Measurements from ENCODE around the gene PDE6D. TPM values are rescaled to one million over a fixed set of nuclear protein-coding genes. Genes with fewer than 3 reads are reported as not detected.

Gene PDE6D
- total RNA-seq, 1 donor from 2014 or later: 34.6 TPM

DNA sequence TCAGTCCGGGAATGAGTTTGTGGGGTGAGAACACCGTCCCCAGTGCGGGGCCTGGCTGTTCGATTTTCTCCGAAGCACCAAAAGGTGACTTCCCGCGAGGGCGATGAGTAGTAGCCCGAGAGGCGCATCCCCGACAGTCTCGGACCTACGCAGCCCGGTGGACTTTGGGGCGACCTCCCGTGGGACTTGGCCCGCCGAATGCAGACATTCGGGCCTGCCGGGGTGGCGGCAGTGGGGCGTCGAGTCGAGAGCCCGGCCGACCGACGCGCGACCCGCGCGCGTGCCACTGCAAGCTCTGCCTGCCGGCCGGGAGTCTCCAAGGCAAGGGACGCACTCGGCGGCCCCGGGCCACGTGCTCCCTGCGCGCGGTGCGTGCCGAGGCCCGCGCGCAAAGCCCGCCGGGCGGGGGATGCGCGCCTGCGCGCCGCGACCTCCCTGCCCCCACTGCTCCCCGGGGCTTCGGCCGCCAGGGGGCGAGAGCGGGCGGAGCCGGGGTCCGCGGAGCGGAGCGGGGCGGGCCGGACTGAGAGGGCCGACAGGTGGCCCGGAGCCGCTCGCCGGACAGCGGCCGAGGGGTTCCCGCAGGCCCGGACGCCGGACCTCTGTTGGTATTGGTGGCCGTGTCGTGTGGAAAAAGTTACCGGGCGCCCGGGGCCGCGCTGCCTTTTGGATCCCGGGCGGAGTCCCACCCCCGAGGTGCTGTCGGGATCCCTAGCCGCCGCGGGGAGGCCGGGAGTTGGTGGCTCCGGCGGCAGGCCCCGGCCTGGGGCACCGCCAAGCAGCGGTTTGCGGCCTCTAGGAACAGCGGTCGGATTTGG, 70.9 kb downstream of the PDE6D start:
- Histone ChIP-seq H3K36me3 (ENCODE audit: control insufficient read depth, insufficient read depth, low read length) (peaks cover 4% of the 10 kb centered on the region), H3K4me3 (ENCODE audit: low read depth, low read length) (peak overlapping the region; percentile 96), H3K27me3 (ENCODE audit: control insufficient read depth, insufficient read depth, low read length) (no peaks in the 10 kb centered on the region)
- no peak for DNase-seq (ENCODE audit: low read depth)
- TF ChIP-seq, protein P1, sequence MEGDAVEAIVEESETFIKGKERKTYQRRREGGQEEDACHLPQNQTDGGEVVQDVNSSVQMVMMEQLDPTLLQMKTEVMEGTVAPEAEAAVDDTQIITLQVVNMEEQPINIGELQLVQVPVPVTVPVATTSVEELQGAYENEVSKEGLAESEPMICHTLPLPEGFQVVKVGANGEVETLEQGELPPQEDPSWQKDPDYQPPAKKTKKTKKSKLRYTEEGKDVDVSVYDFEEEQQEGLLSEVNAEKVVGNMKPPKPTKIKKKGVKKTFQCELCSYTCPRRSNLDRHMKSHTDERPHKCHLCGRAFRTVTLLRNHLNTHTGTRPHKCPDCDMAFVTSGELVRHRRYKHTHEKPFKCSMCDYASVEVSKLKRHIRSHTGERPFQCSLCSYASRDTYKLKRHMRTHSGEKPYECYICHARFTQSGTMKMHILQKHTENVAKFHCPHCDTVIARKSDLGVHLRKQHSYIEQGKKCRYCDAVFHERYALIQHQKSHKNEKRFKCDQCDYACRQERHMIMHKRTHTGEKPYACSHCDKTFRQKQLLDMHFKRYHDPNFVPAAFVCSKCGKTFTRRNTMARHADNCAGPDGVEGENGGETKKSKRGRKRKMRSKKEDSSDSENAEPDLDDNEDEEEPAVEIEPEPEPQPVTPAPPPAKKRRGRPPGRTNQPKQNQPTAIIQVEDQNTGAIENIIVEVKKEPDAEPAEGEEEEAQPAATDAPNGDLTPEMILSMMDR (IDR thresholded peaks at IDR 0.05; ENCODE audit: insufficient read depth, low read length, poor library complexity, severe bottlenecking): no peak

DNA sequence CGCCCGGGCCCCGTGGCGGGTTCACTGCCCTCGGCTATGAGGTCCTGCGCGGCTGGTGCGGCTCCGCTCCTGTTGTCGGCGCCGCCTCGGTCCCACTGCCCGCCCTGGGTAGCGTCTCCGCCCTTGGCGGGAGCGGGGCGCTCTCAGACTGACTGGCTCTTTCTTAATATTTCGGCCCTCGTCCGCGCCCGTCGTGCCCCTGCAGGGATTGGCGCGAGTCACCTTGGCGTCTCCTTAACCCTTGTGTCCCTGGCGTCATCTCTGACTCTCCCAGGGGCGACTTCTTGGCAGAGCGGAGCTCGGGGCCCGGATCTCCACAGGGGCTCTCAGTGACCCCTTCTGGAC, 71.5 kb downstream of the PDE6D start:
- TF ChIP-seq, protein P1 (IDR thresholded peaks at IDR 0.05; ENCODE audit: insufficient read depth, low read length, poor library complexity, severe bottlenecking): no peak
- DNase-seq (ENCODE audit: low read depth): no peak
- Histone ChIP-seq H3K36me3 (ENCODE audit: control insufficient read depth, insufficient read depth, low read length) (peaks cover 4% of the 10 kb centered on the region), H3K27me3 (ENCODE audit: control insufficient read depth, insufficient read depth, low read length) (no peaks in the 10 kb centered on the region), H3K4me3 (ENCODE audit: low read depth, low read length) (peak overlapping the region; percentile 96)

DNA sequence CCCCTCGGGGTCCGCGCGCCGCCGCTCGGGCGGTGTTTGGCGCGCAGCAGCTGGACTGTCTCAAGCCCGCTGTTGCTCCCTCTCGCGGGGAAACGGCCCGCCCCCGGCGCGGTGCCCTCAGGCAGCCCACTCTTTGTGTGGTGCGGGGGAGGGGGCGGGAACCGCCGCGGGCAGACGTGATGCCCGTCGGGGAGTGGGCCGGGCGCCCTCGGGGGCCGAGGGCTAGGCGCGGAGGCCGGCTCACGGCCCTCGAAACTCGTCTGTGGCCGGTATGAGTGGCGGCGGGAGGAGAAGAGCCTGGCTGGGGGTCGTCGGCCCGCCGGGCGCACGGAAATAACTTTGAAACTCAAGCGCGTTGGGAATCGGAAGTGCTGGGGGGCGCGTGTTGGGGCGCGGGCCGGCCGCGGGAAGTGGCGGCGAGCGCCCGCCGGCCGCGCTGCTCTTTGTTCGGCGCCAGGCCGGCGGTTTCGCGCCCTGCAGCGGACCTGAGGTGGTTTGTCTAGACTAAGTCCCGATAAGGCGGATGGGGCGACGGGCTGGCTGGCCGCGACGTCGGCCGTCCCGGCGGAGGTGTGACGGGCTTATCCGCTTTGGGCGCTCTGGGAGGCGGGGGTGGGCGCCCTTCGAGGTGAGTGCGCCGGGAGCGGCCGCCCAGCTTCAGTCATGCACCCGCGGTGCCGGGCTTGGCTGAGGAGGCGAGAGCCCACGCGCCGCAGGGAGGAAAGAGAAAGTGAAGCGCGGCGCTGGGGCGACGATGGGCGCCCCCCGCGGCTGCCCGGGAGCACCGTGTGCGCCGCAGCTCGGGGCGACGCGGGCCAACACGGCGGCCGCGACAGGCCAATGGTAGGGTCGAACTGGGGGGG, 72.1 kb downstream of the PDE6D start:
- no peak for DNase-seq (ENCODE audit: low read depth)
- Histone ChIP-seq H3K36me3 (ENCODE audit: control insufficient read depth, insufficient read depth, low read length) (peaks cover 4% of the 10 kb centered on the region), H3K4me3 (ENCODE audit: low read depth, low read length) (peak overlapping the region; percentile 96), H3K27me3 (ENCODE audit: control insufficient read depth, insufficient read depth, low read length) (no peaks in the 10 kb centered on the region)
- TF ChIP-seq, protein P1 (IDR thresholded peaks at IDR 0.05; ENCODE audit: insufficient read depth, low read length, poor library complexity, severe bottlenecking): no peak

DNA sequence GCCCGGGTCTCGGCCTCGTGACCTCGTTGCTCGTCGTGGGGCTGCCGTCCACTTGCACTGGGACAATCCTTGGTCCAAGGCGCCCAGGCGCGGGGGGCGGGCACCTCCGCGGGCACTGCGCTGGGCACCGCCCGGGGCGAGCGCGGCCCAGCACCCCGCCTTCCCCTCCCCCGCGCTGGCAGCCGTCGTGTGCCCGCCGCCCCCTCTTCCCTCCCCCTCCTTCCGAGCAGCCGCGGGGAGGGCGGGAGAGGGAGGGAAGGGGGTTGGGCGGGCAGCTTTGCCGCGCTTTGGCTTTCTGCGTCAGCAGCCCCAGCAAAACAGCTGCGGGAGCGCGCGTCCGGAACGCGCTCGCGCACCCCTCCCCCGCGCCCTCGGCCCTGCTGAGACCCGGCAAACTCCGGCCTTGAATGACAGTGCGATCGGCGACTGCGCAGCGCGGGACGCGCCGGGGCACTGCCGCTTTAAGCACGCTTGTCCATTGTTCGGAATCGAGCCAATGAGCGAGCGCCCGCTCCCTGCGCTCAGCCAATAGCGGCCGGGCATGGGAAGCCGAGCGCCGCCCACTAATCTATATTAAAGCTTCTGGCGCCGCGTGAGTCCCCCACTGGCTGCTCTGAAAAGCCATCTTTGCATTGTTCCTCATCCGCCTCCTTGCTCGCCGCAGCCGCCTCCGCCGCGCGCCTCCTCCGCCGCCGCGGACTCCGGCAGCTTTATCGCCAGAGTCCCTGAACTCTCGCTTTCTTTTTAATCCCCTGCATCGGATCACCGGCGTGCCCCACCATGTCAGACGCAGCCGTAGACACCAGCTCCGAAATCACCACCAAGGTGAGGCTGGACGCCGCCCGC, 72.9 kb downstream of the PDE6D start, which contains the start of gene PTMA:
Gene PTMA, plus strand, starts transcription at position 599 of the 846 bp plus-strand sequence. Its CDS starts 182 bp downstream, at position 781.
- DNase-seq (ENCODE audit: low read depth): peak; percentile 99
- TF ChIP-seq, protein P1 (IDR thresholded peaks at IDR 0.05; ENCODE audit: insufficient read depth, low read length, poor library complexity, severe bottlenecking): no peak
- H3K27me3 ChIP-seq (ENCODE audit: control insufficient read depth, insufficient read depth, low read length): no peaks in the 10 kb centered on the region
- peak within 1 kb of the TSS; percentile 96 for H3K4me3 ChIP-seq (ENCODE audit: low read depth, low read length)
- peaks cover 4% of the 10 kb centered on the region for H3K36me3 ChIP-seq (ENCODE audit: control insufficient read depth, insufficient read depth, low read length)

DNA sequence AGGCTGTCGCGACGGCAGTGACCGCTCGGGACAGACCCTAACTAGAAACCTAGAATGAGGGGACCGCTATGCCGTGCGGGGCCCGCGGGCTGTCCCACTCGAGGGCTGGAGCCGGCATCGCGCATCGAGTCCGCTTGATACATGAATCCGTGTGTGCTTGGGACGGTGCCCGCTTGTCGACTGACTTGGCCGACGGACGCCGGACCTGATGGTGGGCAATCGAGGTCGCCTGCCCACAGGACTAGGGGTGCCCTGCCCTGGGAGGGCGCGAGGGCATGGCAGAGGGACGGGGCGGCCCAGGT, 73.5 kb downstream of the PDE6D start:
- DNase-seq (ENCODE audit: low read depth): no peak
- H3K27me3 ChIP-seq (ENCODE audit: control insufficient read depth, insufficient read depth, low read length): no peaks in the 10 kb centered on the region
- H3K4me3 ChIP-seq (ENCODE audit: low read depth, low read length): peak overlapping the region; percentile 37
- TF ChIP-seq, protein P1 (IDR thresholded peaks at IDR 0.05; ENCODE audit: insufficient read depth, low read length, poor library complexity, severe bottlenecking): no peak
- peaks cover 4% of the 10 kb centered on the region for H3K36me3 ChIP-seq (ENCODE audit: control insufficient read depth, insufficient read depth, low read length)

All from kidney epithelial cell (primary cell).